T follicular helper cell (primary cell): Measurements from ENCODE around the gene CD160.
"Not testable (repeated sequence)": the region's sequence is repeated elsewhere in the genome, so short reads cannot be mapped to it uniquely, and the experiment has no call there.

Source experiments
- DNase-seq: peaks from one replicate; pipeline ENCODE4 v3.0.0-alpha.2; 2020; ENCODE audit warnings: low read depth

The CD160 gene

DNA sequence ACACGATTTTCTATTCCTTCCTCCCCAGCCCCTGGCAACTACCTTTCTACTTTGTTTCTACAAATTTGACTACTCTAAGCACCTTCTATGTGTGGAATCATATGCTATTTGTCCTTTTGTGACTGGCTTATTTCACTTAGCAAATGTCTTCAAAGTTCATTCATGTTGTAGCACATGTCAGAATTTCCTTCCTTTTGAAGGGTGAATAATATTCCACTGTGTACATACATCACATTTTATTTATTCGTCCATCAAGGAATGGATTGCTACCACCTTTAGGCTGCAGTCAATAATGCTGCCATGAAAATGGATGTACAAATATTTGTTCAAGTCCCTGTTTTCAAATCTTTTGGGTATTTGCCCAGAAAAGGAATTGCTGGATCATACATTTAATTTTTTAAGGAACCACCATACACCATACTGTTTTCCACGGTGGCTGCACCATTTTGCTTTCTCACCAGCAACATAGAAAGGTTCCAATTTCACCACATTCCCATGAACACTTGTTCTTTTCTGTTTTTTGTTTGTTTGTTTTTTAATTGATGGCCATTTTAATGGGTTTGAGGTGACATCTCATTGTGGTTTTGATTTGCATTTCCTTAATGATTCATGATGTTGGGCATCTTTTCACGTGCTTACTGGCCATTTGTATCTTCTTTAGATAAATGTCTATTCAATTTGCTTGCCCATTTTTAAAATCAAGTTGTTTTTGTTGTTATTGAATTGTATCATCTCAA, 8.8 kb upstream of the CD160 start:
- DNase-seq: no peak

DNA sequence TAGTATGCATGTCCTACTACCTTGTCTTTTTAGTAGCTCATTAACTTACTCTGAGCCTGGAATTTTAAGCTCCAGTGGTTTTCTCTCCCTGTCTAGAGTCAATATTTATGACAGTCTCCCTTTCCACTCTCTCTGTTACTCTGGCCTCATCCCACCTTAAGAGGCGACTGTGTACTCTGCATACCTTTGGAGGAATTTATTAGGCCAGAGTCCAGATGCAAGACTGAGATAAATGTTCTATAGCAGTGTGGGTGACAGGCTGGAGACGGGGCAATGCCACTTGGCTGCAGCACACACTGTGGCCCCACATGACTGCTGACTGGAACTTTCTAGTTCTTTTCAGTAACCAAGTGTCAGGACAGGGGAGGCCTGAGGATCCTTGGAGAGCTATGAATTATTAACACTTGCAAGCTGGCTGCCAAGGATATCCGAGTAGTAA, 8.1 kb upstream of the CD160 start:
- no peak for DNase-seq

DNA sequence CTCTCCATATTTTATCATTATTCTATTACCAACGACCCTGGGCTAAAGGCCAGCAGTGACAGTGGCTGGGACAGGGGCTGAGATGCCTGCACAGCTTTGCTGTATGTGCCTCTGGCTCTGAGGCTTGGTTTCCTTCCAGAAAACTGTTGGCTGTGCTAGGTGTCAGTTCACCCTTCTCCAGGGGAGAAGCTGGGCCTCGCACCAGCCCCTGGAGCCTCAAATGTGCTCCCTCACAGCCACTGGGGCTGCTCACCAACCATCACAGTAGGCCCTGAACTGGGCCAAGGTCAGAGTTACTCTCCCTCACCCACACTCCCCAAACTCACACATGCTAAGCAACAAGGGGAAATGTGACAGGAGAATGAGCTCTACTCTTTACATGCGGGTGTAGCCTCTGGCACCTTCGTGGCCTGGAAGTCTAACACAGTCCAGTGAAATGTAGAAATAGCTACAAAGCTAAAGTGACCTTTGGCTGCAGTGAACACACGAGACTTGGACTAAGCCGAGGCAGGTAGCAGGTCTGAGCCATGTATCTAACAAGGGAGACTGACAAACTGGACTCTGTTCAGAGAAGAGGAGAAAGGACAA, 4.7 kb upstream of the CD160 start:
- no peak for DNase-seq

DNA sequence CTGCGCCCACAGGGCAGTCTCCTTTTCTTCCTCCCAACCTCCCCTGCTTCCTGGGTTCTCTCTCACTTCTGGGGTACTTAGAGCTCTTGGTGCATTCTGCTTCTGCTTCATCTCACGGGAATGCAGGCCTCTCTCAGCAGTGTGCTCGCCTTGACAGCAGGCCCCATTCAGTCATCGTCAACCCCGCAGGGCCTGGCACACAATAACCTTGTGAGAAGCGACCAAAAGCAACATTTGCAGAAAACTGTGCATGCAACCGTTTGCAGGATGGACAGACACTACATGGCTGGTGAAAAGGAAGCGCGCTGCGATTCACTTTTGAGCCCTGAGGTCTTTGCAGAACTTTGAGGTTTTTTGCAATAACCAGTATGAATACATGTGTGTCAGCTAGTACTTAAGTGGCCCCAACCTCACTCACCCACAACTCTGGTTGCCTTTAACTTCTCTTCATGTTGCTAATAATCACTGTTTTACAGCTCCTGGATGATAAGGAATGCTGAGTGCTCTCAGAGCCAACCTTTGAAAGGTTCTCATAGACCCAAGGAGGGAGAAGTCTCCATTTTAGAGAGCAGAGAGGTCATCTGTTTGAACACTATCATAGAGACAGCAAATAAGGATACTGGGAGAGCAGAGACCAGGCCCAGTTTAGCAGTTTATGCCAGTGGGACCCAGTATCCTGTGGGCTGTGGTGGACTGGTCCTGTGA, 2.5 kb upstream of the CD160 start:
- DNase-seq: no peak

DNA sequence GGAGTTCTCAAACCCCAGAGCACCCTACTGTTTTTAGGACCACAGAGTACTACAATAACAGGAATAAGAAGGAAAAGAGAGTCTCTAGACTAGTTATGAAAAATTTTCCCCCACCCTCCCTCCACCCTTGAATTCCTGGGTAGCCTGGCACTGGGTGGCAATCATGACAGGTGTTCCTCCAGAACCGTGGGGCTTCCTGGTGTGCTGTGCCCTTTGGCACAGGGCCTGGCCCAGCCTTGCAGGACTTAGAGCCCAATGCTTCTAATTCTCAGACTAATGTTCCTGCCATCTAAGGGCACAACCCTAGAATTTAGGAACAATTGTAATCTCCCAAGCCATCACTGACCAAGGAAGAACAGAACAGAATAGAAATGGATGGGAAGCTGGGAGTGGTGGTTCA, 1.5 kb upstream of the CD160 start:
- DNase-seq: no peak

DNA sequence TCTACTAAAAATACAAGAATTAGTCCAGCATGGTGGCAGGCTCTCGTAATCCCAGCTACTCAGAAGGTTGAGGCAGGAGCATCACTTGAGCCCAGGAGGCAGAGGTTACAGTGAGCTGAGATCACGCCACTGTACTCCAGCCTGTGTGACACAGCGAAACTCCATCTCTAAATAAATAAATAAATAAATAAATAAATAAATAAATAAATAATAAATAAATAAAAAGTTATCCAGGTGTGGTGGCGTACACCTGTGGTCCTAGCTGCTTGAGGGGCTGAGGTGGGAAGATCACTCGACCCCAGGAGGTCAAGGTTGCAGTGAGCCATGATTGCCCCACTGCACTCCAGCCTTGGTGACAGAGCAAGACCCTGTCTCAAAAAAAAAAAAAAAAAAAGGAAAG, 834 bp upstream of the CD160 start:
- DNase-seq: not testable (repeated sequence)

DNA sequence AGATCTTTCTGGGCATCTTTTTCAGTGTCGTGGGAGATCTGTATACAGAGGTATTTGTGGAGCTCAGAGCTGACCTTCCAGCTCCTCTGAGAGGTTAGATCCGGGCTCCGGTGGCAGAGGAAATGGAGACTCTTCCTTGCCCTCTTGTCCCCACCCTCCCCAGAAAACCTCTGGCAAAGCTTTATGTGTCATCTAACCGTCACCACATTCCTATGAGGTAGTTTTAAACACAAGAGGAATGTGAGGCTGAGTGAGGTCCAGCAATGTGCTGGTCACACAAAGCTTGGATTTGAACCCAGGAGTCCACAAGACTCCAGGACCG, 1.2 kb downstream of the CD160 start:
- DNase-seq: no peak

DNA sequence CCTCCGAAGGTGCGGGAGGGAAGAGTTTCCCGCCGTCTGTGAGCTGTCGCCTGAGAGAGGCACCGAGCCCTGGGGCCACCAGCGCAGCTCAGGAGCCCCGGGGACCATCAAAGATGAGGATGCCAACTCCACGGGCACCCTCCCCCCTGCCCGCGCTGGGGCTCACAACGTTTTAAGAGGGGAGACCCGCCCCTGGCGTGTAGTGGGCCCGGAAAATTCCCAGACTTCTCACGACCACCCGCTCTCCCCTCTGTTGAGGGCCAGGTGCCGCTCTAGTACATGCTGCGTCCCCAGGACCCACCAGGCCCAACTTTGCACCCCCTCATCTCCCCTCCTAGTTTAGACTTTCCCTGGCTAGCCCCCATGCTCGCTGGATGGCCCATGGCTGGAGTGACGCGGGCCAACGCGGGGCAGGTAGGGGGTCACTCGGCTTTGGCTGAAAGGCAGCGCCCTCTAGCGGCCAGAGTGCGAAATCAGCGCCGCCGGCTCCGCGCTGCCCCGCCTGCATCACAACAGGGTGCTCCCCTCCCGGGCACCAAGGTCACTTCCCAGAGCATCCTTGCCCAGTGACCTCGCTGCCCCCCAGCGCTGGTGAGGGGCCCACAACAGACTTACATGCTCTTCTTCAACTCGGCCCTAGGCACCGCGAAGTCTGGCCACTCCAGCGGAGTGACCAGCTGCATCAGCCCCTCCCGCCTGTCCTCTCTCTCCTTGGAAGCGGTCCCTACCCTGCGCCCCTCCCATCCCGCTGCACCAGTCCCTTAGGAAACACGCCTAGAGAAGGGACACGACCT, 1.8 kb downstream of the CD160 start:
- DNase-seq: peak; percentile 47

DNA sequence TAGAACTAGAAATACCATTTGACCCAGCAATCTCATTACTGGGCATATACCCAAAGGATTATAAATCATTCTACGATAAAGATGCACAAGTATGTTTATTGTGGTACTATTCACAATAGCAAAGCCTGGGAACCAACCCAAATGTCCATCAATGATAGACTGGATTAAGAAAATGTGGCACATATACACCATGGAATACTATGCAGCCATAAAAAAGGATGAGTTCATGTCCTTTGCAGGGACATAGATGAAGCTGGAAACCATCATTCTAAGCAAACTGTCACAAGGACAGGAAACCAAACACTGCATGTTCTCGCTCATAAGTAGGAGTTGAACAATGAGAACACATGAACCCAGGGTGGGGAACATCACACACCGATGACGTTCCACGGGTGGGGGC, 6.9 kb downstream of the CD160 start:
- DNase-seq: not testable (repeated sequence)

DNA sequence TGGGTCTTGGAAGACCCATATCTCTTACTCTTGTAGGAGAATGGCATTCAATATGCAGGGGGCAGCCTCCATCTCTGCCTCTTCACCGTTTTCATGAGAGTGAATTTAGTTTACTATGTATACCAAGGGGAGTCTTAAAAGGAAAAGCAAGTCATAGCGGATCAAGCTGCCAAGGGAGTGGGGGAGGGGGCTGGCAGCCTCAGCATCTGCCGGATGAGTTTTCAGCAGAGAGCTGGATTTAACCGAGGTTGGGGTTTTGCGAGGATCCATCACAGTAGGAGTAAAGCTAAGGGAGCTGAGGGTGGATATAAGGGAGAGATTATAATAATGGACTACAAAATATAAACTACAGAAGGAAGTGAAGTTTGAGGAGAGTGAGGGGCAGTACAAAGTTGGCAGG, 9.9 kb downstream of the CD160 start:
- DNase-seq: no peak

DNA sequence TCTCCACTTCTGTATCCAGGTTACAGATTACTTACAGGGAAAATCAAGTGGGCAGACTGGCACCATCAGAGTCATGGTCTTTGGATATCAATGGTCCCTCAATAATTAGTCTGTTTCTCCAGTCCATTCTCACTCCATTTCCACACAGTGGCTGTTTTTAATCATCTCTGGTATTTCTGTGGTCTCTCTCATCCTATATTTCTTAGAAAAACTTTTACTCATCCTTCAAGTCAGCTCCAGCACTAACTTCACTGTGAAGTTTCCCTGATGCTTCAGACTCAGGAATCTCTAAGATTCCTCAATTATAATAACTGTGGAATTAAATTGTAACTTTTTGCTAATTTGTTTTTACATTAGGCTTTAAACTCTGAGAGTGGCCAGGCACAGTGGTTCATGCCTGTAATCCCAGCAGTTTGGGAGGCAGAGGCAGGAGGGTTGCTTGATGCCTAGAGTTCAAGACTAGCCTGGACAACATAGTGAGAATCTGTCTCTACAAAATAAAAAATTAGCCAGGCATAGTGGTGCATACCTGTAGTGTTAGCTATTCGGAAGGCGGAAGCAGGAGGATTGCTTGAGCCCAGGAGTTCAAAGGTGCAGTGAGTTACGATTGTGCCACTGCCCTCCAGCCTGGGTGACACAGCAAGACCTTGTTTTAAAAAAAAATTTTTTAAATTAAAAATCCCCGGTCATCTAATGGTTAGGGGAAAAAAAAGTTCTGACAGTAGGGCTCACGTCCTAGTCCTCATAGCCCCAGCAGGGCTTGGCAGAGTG, 10.6 kb downstream of the CD160 start:
- no peak for DNase-seq

DNA sequence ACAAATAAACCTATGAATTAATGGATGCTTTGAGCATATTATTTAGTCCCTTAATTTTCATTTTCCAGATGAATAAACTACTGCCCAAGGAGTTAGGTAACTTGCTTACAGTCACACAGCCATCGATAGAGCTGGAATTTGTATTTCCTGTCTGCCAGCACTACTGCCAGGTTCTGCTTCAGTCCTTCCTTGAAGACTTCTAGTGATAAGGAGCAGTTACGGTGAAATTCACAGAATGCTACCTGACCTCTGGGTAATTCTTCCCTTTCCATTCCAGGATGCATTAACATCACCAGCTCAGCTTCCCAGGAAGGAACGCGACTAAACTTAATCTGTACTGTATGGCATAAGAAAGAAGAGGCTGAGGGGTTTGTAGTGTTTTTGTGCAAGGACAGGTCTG, 11.2 kb downstream of the CD160 start:
- DNase-seq: no peak

DNA sequence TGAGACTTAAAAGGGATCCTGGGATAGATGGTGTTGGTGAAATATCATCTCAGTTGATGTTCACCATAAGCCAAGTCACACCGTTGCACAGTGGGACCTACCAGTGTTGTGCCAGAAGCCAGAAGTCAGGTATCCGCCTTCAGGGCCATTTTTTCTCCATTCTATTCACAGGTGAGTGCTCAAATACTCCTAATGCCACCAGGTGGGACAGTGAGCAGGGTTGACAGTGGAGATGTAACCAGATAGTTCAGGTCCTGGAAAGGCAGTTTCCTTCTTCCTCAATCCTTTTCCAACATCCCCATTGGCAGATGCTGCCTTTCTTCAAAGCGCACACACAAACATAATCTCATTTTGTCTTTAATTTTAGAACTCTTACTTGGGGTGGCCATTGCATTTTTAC, 11.6 kb downstream of the CD160 start:
- no peak for DNase-seq

DNA sequence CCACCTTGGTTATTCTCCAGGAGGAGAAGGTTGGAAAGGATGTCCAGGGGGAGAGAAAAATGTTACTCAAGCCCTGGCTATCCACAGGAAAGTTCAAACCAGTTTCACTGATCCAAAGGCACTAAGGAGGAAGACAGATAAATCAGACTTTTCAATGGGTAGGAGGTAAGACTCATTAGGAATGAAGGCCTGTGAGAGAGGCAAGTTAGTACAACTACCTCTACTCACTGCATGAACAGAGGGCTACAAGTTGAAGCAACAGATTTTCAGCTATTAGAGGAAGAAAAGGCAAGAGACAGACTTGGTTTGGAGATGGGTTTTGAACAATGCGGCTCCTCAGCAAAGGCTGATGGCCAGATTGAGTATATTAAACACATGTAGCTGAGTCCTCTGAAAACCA, 16.9 kb downstream of the CD160 start:
- no peak for DNase-seq

DNA sequence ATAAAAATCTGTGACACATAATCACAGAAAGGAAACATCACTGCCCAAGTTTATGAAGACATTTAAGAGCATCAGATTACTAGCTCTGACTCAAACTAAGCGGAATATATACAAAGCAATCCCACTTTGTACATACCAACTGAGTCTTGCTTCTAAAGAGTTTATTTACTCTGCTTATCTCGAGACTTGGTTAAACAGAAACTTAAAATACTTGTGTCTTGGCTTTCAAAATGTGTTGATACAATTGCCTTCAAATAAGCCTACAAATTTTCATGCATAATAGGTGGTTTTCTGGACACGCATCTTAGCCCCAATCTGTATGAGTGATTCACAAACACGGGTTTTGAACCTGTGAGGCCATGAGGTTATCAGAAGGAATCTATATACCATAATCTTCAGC, 21.0 kb downstream of the CD160 start:
- DNase-seq: no peak

DNA sequence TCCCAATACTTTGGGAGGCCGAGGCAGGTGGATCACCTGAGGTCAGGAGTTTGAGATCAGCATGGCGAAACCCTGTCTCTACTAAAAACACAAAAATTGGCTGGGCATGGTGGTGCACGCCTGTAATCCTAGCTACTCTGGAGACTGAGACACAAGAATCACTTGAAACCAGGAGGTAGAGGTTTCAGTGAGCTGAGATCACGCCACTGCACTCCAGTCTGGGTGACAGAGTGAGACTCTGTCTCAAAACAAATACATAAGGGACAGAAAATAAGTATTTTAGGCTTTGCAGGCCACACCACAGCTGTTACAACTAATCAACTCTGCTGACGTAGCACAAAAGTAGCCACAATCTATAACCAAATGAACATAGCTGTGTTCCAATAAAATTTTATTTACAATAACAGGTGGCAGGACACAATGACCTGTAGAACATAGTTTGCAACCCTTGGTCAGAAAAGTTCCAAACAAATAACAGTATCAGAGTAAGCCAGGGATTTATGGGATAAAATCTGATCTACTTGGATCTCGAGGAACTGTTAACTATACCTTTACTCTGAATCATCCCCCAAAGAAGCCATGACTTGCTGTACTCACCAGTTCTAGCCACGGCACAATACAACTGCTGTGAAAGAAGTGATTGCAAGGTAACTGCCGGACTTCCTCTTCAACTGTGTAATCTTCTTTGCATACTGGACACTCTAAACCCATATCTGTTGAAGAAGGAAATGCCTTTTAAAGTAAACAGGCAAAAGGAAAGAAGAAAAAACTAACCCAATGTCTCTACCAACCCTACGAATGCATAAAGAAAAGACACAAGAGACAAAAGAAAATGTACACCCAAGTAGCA, 28.3 kb downstream of the CD160 start:
- DNase-seq: no peak

DNA sequence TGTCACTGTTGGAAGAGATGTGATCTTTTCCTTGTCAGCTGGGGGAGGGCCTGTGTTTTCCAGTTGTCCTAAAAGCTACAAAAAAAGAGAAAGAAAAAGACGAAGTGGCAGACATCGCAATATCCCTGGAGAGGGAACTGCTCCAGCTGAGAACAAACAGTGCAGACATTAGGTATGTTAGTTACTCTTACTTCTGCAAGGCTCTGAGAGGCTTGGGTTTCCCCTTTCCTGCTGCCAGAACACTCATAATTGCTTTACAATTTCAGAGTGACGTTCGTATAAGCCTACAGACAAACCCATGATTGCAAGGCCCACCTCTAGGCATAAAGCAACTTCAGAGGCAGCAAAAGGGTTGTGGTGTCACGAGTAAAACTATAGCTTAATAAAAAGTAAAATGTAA, 31.1 kb downstream of the CD160 start:
- DNase-seq: no peak

DNA sequence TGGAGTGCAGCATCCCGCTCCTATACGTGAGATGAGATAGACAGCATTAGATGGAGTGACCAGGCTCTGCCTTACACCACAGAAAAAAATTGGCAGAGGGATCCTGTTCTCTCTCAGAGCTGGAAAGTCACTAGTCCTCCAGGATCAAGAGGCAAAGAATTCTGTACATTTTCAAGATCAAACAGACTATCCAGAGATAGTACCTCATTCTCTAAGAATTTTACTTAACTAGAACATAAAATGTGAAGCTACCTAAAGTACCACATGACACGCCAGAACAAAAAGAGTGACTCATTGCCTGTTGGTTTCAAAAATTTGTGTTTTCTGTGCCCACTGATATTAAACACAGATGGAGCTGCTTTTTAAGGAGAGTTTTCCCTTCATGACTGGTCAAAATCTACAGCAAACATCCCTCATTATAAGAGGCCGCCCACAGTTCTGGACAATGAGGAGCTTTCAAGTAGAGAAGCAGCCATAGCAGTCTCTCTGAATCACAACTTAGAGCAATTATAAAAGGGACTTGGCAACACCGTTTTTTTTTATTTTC, 32.3 kb downstream of the CD160 start:
- no peak for DNase-seq

DNA sequence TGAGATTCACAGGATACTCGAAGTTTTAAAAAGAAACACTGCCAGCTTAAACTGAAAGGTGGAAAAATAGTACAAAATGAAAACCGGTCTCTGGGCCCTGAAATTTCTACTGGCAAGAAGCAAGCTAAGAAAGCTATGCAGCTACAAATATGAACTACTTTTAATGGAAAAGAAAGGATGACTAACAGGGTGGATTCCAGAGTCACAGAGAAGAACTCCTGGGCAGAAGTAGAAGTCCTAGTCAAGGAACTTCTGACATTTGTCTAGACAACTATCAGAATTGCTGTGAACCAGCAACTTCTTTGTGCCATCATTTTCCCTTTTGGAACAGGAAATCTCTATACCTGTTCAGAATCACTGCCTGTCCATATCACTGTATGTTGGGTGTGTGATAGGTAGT, 38.1 kb downstream of the CD160 start:
- no peak for DNase-seq

DNA sequence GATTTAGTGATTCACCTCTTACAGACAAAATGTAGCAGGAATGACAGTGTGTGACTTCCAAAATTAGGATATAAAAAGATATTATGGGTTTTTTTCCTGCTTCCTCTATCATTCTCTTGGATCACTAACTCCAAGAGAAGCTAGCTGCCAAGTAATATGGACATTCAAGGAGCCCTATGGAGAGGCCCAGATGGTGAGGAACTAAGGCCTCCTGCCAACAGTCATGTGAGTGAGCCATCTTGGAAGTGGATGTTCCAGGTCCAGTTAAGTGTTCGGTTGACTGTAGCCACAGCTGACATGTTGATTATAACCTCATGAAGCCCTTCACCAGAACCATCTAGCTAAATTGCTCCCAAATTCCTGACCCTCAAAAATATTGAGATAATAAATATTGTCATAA, 38.8 kb downstream of the CD160 start:
- no peak for DNase-seq

DNA sequence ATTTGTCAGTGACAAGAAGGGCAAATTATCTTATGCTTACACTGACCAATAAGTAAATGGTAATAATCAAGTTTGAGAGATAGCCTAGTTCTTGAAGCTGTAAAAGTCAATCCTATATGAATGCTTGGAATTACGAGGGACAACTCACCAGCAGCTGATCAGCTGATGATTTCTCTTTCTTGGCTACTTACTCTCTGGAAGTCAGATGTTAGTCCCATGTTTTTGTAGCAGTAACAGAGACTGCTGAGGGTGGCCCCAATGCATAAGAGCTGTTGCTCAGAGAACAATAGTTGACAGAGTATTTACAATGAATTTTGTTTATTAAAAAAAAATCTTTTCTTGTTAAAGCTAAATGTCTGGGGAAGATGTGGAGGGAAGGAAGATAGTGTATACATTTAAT, 39.3 kb downstream of the CD160 start:
- DNase-seq: no peak
